ENCODE data around the gene SAMD10.

Gene SAMD10

DNA sequence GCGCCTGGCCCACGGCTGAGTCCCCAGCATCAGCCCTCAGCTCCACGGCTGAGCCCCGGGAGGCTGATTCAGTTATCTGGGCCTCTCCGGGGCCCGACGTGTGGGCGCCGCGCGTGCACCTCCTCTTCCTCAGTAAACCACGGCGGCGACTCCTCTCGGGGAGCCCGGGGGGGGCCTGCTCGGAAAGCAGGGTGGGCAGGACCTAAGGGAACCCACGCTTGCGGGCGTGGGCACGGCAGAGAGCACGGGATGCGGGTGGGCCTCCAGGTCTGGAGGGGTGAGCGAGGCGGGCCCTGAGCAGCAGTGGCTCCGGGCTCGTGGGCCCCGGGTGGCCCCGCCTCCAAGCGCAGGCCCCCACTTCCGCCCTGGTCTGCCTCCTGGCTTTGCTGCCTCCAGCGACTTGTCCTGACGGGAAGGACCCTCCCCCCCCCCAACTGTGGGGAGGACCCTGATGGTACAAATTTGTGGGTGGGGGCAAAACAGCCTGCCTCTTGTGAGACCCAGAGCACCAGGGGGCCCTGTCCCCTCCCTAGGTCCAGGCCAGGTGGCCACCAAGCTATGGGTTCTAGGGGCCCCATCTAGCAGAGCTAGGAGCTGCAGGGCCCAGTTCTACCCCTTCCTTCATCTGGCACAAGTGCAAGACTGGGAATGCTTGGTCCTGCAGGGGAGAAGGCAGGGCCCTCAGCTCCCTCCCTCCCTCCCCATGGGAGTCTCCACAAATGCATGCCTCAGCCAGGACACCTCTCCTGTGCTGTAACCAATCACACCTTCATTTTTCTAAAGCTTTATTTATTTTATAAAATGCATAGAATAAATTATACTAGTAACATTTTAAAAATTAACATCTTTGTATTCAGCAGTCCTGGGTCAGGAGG lies 40.1 kb downstream of the SAMD10 start:
- peaks cover 60% of the 10 kb centered on the region; the same call in 1 of the 2 replicates for H3K36me3 ChIP-seq (ENCODE audit: insufficient read depth, low read length)
- no peaks in the 10 kb centered on the region for H3K4me1 ChIP-seq (ENCODE audit: insufficient read depth, low read length, poor library complexity, severe bottlenecking)
- H3K4me3 ChIP-seq (ENCODE audit: low read length, poor library complexity, severe bottlenecking) = no peak overlapping the region

DNA sequence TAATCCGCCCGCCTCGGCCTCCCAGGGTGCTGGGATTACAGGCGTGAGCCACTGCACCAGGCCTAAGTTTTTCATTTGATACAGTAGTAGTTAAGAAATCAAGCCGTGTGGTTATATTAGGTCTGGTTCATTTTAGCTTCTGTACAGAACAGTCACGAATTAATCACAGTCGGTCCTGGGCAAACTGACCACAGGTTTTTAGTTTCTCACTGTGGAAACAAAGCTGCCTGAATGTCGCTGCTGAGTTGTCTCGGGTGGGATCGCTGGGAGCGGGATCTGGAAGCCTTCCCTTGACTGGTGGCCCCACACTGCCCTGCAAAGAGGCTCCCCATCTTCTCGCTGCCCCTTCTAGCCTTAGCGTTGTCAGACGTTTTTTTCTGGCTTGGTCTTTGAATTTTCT lies 41.8 kb downstream of the SAMD10 start:
- H3K9me3 ChIP-seq (ENCODE audit: insufficient read depth, low read depth, low read length) = no peaks in the 10 kb centered on the region
- peaks cover 55% of the 10 kb centered on the region; the same call in 1 of the 2 replicates for H3K36me3 ChIP-seq (ENCODE audit: insufficient read depth, low read length)
- no peaks in the 10 kb centered on the region for H3K9me2 ChIP-seq (replicated peaks; ENCODE audit: low read depth, low read length)
- TF ChIP-seq, protein P1, sequence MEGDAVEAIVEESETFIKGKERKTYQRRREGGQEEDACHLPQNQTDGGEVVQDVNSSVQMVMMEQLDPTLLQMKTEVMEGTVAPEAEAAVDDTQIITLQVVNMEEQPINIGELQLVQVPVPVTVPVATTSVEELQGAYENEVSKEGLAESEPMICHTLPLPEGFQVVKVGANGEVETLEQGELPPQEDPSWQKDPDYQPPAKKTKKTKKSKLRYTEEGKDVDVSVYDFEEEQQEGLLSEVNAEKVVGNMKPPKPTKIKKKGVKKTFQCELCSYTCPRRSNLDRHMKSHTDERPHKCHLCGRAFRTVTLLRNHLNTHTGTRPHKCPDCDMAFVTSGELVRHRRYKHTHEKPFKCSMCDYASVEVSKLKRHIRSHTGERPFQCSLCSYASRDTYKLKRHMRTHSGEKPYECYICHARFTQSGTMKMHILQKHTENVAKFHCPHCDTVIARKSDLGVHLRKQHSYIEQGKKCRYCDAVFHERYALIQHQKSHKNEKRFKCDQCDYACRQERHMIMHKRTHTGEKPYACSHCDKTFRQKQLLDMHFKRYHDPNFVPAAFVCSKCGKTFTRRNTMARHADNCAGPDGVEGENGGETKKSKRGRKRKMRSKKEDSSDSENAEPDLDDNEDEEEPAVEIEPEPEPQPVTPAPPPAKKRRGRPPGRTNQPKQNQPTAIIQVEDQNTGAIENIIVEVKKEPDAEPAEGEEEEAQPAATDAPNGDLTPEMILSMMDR (conservative IDR thresholded peaks at IDR 0.05; ENCODE audit: low read length) = no peak
- no peak for TF ChIP-seq EZH2phosphoT487 (IDR thresholded peaks at IDR 0.05; ENCODE audit: borderline replicate concordance)
- no peaks in the 10 kb centered on the region for H3K4me1 ChIP-seq (ENCODE audit: insufficient read depth, low read length, poor library complexity, severe bottlenecking)
- H4K20me1 ChIP-seq (ENCODE audit: insufficient read depth, low read length, poor library complexity, severe bottlenecking) = peaks cover 15% of the 10 kb centered on the region
- H3F3A ChIP-seq (ENCODE audit: low read depth) = no peaks in the 10 kb centered on the region; the same call in 1 of the 2 replicates
- no peak overlapping the region for H3K4me3 ChIP-seq (ENCODE audit: low read length, poor library complexity, severe bottlenecking)
- no peaks in the 10 kb centered on the region for H3K27me3 ChIP-seq (ENCODE audit: insufficient read depth, low read length, poor library complexity, severe bottlenecking)
- no peaks in the 10 kb centered on the region for H3K79me2 ChIP-seq (ENCODE audit: insufficient read depth, low read length)
- H2AFZ ChIP-seq (ENCODE audit: low read length) = no peak overlapping the region
- H3K9ac ChIP-seq (ENCODE audit: low read depth, low read length, poor library complexity, severe bottlenecking) = no peak overlapping the region
- no peak overlapping the region for H3K4me2 ChIP-seq (ENCODE audit: low read depth, low read length, poor library complexity, severe bottlenecking)

More for the DNA sequence above, 40.1 kb downstream of the SAMD10 start:
- no peaks in the 10 kb centered on the region for H3K27me3 ChIP-seq (ENCODE audit: insufficient read depth, low read length, poor library complexity, severe bottlenecking)
- no peaks in the 10 kb centered on the region for H3K9me2 ChIP-seq (replicated peaks; ENCODE audit: low read depth, low read length)
- no peak overlapping the region for H2AFZ ChIP-seq (ENCODE audit: low read length)
- TF ChIP-seq EZH2phosphoT487 (IDR thresholded peaks at IDR 0.05; ENCODE audit: borderline replicate concordance) = no peak
- TF ChIP-seq, protein P1 (conservative IDR thresholded peaks at IDR 0.05; ENCODE audit: low read length) = no peak
- no peaks in the 10 kb centered on the region for H3K9me3 ChIP-seq (ENCODE audit: insufficient read depth, low read depth, low read length)
- peaks cover 17% of the 10 kb centered on the region for H4K20me1 ChIP-seq (ENCODE audit: insufficient read depth, low read length, poor library complexity, severe bottlenecking)
- H3K9ac ChIP-seq (ENCODE audit: low read depth, low read length, poor library complexity, severe bottlenecking) = no peak overlapping the region
- H3K79me2 ChIP-seq (ENCODE audit: insufficient read depth, low read length) = no peaks in the 10 kb centered on the region
- no peak overlapping the region for H3K4me2 ChIP-seq (ENCODE audit: low read depth, low read length, poor library complexity, severe bottlenecking)
- H3F3A ChIP-seq (ENCODE audit: low read depth) = no peaks in the 10 kb centered on the region; the same call in 1 of the 2 replicates

DNA sequence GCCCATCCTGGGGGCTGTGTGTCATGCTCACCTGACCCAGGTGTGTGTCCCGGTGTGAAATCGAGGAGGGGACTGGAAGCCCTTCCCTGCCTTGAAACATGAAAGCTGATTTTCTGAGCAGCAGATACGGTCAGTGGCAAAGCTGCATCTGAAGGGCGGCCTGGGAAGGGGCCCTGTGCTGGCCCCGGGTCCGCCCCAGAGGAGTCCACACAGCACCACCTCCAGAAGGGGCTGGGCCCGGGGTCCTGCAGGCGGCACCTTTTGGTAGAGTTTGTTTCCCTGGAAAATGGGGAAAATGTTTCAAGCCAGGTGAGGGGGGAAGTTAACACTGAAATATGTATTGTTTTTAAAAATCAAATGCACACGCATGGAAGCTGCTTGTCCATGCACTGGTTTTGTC lies 44.0 kb downstream of the SAMD10 start:
- H2AFZ ChIP-seq (ENCODE audit: low read length) = no peak overlapping the region
- H3K9me2 ChIP-seq (replicated peaks; ENCODE audit: low read depth, low read length) = no peaks in the 10 kb centered on the region
- no peak for TF ChIP-seq EZH2phosphoT487 (IDR thresholded peaks at IDR 0.05; ENCODE audit: borderline replicate concordance)
- TF ChIP-seq, protein P1 (conservative IDR thresholded peaks at IDR 0.05; ENCODE audit: low read length) = no peak
- no peaks in the 10 kb centered on the region for H3K27me3 ChIP-seq (ENCODE audit: insufficient read depth, low read length, poor library complexity, severe bottlenecking)
- no peaks in the 10 kb centered on the region; the same call in 1 of the 2 replicates for H3F3A ChIP-seq (ENCODE audit: low read depth)
- H3K4me3 ChIP-seq (ENCODE audit: low read length, poor library complexity, severe bottlenecking) = no peak overlapping the region
- H3K79me2 ChIP-seq (ENCODE audit: insufficient read depth, low read length) = no peaks in the 10 kb centered on the region
- no peak overlapping the region for H3K4me2 ChIP-seq (ENCODE audit: low read depth, low read length, poor library complexity, severe bottlenecking)
- peaks cover 8% of the 10 kb centered on the region for H4K20me1 ChIP-seq (ENCODE audit: insufficient read depth, low read length, poor library complexity, severe bottlenecking)
- no peaks in the 10 kb centered on the region for H3K9me3 ChIP-seq (ENCODE audit: insufficient read depth, low read depth, low read length)
- peaks cover 62% of the 10 kb centered on the region; the same call in 1 of the 2 replicates for H3K36me3 ChIP-seq (ENCODE audit: insufficient read depth, low read length)
- H3K4me1 ChIP-seq (ENCODE audit: insufficient read depth, low read length, poor library complexity, severe bottlenecking) = no peaks in the 10 kb centered on the region
- H3K9ac ChIP-seq (ENCODE audit: low read depth, low read length, poor library complexity, severe bottlenecking) = no peak overlapping the region

All from Loucy (cell line).